Gastroesophageal sphincter (tissue), 4 donors: ENCODE results near the gene NTNG2. TPM values are rescaled to one million over a fixed set of nuclear protein-coding genes. Genes with fewer than 3 reads are reported as not detected.
A peak's percentile ranks its signal among the peaks of the same experiment; 100 is the strongest.

Experiments
- ATAC-seq: fragments of 150-250 bp; one replicate; pipeline ENCODE4 v1.9.1; 2016; ENCODE audit warnings: mild to moderate bottlenecking, moderate library complexity
- H3K27ac ChIP-seq, 4 donors: fragments of 200-600 bp; sonication (generic) in 3 of 4; 1 replicate in 3 of 4; 2 replicates in 1 of 4; pipeline ENCODE4 v1.5.1; 2016 to 2019
- H3K27me3 ChIP-seq: fragments of 200-600 bp; sonication (generic); one replicate; pipeline ENCODE4 v1.5.1; 2019
- H3K36me3 ChIP-seq, 2 donors: fragments of 200-600 bp; sonication (generic); one replicate each; pipeline ENCODE4 v1.5.1; 2019; ENCODE audit warnings: control low read depth in 1 of 2
- H3K4me1 ChIP-seq, 3 donors: fragments of 200-600 bp; sonication (generic); 1 replicate in 2 of 3; 2 replicates in 1 of 3; pipeline ENCODE4 v1.5.1; 2016 to 2019; ENCODE audit warnings: control low read depth in 2 of 3
- H3K4me3 ChIP-seq, 2 donors: fragments of 200-600 bp; sonication (generic); one replicate each; pipeline ENCODE4 v1.5.1; 2019; ENCODE audit warnings: mild to moderate bottlenecking in 1 of 2, moderate library complexity in 1 of 2
- H3K9me3 ChIP-seq, 3 donors: fragments of 200-600 bp; sonication (generic); one replicate each; pipeline ENCODE4 v1.5.1; 2017 to 2019; ENCODE audit warnings: control low read depth in 2 of 3
- EP300 ChIP-seq: sonication (generic); formaldehyde crosslinking; IDR thresholded peaks from one replicate; pipeline ENCODE4 v1.6.1; 2017; ENCODE audit warnings: antibody characterized with exemption, mild to moderate bottlenecking
- POLR2A ChIP-seq, 2 donors: fragments of 450-650 bp; IDR thresholded peaks; one replicate each; pipeline ENCODE4 v1.6.1; 2017; ENCODE audit warnings: antibody characterized with exemption in 2 of 2, mild to moderate bottlenecking in 2 of 2, moderate library complexity in 1 of 2
- POLR2AphosphoS5 ChIP-seq: sonication (generic); formaldehyde crosslinking; IDR thresholded peaks from one replicate; pipeline ENCODE4 v1.6.1; 2017; ENCODE audit warnings: antibody characterized with exemption
- WGBS, 2 donors: methylation state at CpG; one replicate each; pipeline ENCODE4 v1.1.5; 2018; ENCODE audit warnings: low coverage in 1 of 2; 5-methylcytosine and 5-hydroxymethylcytosine counted together
- total RNA-seq, 4 donors: library from RNA; depleted of rRNA; stranded (reverse); fragments of >200 nt; gene quantifications; one replicate each; pipeline ENCODE4 v1.1.0, GENCODE V29; 2016
- TF ChIP-seq, protein P1 (sequence below), 4 experiments: fragments of 200-600 bp in 2 of 4; fragments of 450-650 bp in 2 of 4; sonication (generic) in 1 of 4; IDR thresholded peaks; one replicate each; pipeline ENCODE4 v1.5.1; 2017 to 2019; ENCODE audit warnings: antibody characterized with exemption in 4 of 4, mild to moderate bottlenecking in 2 of 4, moderate library complexity in 2 of 4

The NTNG2 gene
- total RNA-seq = 1 to 10 TPM in 3 of 4 donors, under 1 TPM in 1; 0.81 to 1.6 (median 1.3) TPM

DNA sequence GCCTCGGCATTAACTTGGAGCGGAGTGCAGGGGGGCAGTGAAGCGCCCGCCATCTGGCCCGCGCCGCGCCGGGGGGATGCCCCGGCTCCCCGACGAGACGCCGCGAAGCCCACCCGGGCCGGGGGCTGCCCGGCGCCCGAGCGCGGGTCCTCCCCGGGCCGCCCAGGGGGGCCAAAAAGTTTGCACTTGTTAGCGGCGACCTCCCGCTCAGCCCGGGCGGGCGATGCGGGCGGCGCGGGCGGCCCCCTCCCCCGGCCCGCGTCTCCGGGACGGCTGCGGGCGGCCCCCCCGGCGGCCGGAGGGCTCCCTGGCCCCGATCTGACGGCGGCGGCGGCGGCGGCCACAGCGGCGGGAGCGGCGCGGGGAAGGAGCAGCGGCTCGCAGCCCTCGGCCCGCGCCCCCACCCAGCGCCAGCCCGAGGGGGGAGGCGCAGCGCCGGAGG, at the start of gene NTNG2:
TSS of gene NTNG2 (plus strand) at position 316 of the 442 bp plus-strand sequence. CDS start 4,774 bp downstream, outside the sequence.
- peak within 1 kb of the TSS in 1 of 4 donors; percentile 63 for H3K27ac ChIP-seq
- H3K4me3 ChIP-seq = peak within 1 kb of the TSS; percentile 51 to 76
- peaks cover 96% of the 10 kb centered on the region for H3K27me3 ChIP-seq
- TF ChIP-seq EP300 (no peak), POLR2AphosphoS5 (no peak), POLR2A (IDR thresholded peaks at IDR 0.05) (no peak)
- TF ChIP-seq, protein P1, sequence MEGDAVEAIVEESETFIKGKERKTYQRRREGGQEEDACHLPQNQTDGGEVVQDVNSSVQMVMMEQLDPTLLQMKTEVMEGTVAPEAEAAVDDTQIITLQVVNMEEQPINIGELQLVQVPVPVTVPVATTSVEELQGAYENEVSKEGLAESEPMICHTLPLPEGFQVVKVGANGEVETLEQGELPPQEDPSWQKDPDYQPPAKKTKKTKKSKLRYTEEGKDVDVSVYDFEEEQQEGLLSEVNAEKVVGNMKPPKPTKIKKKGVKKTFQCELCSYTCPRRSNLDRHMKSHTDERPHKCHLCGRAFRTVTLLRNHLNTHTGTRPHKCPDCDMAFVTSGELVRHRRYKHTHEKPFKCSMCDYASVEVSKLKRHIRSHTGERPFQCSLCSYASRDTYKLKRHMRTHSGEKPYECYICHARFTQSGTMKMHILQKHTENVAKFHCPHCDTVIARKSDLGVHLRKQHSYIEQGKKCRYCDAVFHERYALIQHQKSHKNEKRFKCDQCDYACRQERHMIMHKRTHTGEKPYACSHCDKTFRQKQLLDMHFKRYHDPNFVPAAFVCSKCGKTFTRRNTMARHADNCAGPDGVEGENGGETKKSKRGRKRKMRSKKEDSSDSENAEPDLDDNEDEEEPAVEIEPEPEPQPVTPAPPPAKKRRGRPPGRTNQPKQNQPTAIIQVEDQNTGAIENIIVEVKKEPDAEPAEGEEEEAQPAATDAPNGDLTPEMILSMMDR (IDR thresholded peaks at IDR 0.05) = no peak
- WGBS, 2 donors = no CpG with 5 or more reads among the region's 67 CpGs
- no peaks in the 10 kb centered on the region for H3K9me3 ChIP-seq
- ATAC-seq = no peak
- no peaks in the 10 kb centered on the region for H3K36me3 ChIP-seq
- peaks cover 0 to 48% (median 20%) of the 10 kb centered on the region in 3 donors for H3K4me1 ChIP-seq

- no peaks in the 10 kb centered on the region for H3K4me1 ChIP-seq
- ATAC-seq = peak; percentile 50
- no peak overlapping the region for H3K4me3 ChIP-seq
- H3K27ac ChIP-seq = no peak overlapping the region
- no peaks in the 10 kb centered on the region for H3K9me3 ChIP-seq
- 26 to 41% methylated on average over 8 to 17 of the region's 18 CpGs for WGBS, 2 donors
- peaks cover 53% of the 10 kb centered on the region for H3K27me3 ChIP-seq
- no peak for TF ChIP-seq POLR2A (IDR thresholded peaks at IDR 0.05)
- no peak for TF ChIP-seq EP300
- TF ChIP-seq POLR2AphosphoS5 = no peak
- TF ChIP-seq, protein P1 (IDR thresholded peaks at IDR 0.05) = no peak
- H3K36me3 ChIP-seq = no peaks in the 10 kb centered on the region
Measured at GRCh38 chr9:132114102-132114707, 47.7 kb upstream of the NTNG2 start.

- Histone ChIP-seq H3K27ac (no peak overlapping the region), H3K9me3 (no peaks in the 10 kb centered on the region), H3K36me3 (no peaks in the 10 kb centered on the region), H3K4me1 (no peaks in the 10 kb centered on the region), H3K27me3 (peaks cover 65% of the 10 kb centered on the region), H3K4me3 (no peak overlapping the region)
- no peak for ATAC-seq
- WGBS, 2 donors = 63 to 67% methylated on average over 1 to 3 of the region's 3 CpGs
- TF ChIP-seq POLR2AphosphoS5 (no peak), POLR2A (IDR thresholded peaks at IDR 0.05) (no peak), EP300 (no peak)
- TF ChIP-seq, protein P1 (IDR thresholded peaks at IDR 0.05) = no peak
Measured at GRCh38 chr9:132116583-132116982, 45.3 kb upstream of the NTNG2 start.

DNA sequence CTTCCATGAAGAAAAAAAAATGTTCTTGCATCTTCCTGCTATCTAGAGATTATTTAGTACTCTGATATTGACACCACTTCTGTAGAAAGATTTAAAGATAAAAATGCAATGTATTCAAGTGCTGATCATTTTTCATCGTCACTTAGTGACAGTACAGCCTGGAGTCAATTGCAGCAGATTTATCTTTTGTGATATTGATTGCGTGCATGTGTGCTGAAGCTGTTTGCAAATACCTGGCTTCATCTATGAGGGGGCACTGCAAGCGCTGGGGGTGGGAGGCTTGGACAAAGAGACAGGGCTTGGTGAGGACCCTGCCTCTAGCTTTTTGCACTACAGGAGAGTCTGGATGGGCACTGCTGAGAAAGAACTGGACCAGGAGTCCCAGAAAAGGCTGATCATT, 44.2 kb upstream of the NTNG2 start:
- Histone ChIP-seq H3K27me3 (peaks cover 75% of the 10 kb centered on the region), H3K4me1 (no peaks in the 10 kb centered on the region), H3K9me3 (no peaks in the 10 kb centered on the region), H3K27ac (no peak overlapping the region), H3K36me3 (no peaks in the 10 kb centered on the region), H3K4me3 (no peak overlapping the region)
- 72 to 75% methylated on average over 3 of the region's 3 CpGs for WGBS, 2 donors
- no peak for ATAC-seq
- TF ChIP-seq, protein P1 (IDR thresholded peaks at IDR 0.05) = no peak
- TF ChIP-seq POLR2A (IDR thresholded peaks at IDR 0.05) (no peak), POLR2AphosphoS5 (no peak), EP300 (no peak)

- no peaks in the 10 kb centered on the region for H3K4me1 ChIP-seq
- 75 to 83% methylated on average over 2 of the region's 2 CpGs for WGBS, 2 donors
- H3K4me3 ChIP-seq = no peak overlapping the region
- no peaks in the 10 kb centered on the region for H3K9me3 ChIP-seq
- ATAC-seq = no peak
- no peaks in the 10 kb centered on the region for H3K36me3 ChIP-seq
- peaks cover 83% of the 10 kb centered on the region for H3K27me3 ChIP-seq
- H3K27ac ChIP-seq = no peak overlapping the region
- no peak for TF ChIP-seq POLR2AphosphoS5
- TF ChIP-seq, protein P1 (IDR thresholded peaks at IDR 0.05) = no peak
- TF ChIP-seq EP300 = no peak
- TF ChIP-seq POLR2A (IDR thresholded peaks at IDR 0.05) = no peak
Measured at GRCh38 chr9:132121021-132121420, 40.8 kb upstream of the NTNG2 start.
